Measurements from ENCODE around the gene MAGT1.
"Not testable (repeated sequence)": the region's sequence is repeated elsewhere in the genome, so short reads cannot be mapped to it uniquely, and the experiment has no call there.

Gene MAGT1

DNA sequence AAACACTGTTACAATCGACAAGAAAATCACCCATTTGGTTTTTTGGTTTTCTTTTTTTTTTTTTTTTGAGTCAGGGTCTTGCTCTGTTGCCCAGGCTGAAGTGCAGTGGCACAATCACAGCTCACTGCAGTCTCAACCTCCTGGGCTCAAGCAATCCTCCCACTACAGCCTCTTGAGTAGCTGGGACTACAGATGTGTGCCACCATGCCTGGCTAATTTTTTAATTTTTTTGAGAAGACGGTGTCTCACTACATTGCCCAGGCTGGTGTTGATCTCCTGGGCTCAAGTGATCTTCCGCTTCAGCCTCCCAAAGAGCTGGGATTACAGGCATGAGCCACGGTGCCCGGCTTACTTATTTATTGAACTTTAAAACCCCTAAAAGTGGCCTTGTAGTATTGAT is 63.7 kb downstream of the MAGT1 start:
- DNase-seq (ENCODE audit: low spot score), result not testable (repeated sequence)

DNA sequence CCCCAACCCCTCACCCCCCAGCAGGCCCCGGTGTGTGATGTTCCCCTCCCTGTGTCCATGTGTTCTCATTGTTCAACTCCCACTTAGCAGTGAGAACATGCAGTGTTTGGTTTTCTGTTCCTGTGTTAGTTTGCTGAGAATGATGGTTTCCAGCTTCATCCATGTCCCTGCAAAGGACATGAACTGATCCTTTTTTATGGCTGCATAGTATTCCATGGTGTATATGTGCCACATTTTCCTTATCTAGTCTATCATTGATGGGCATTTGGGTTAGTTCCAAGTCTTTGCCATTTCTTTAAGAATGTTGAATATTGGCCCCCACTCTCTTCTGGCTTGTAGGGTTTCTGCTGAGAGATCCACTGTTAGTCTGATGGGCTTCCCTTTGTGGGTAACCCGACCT is 73.2 kb downstream of the MAGT1 start:
- DNase-seq (ENCODE audit: low spot score), result not testable (repeated sequence)

DNA sequence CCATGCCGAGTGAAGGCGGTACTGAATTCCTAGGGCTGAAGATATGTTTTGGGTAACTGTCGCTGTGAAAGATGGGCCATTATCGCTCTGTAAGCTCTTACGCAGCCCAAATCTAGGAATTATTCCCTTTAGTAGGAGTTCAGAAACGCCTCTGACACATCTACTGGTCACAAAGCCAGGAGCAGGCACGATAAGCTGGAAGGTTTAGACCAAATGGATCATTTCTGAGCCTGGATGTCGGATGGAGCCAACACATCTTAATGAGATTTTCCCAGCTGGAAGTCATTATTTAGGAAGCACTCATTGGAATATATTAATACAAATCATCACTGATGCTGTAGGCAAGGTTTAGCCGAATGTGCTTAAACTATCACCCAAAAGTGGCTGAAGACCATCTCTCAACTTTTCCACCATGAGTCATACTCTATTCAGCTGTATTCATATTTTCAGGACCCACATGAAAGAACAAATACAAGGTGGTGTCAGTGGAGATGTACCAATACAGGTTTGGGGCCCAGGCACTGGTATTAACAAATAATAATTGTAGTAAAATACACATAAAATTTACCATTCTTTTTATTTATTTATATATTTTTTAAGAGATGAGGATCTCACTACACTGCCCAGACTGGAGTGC is 75.0 kb downstream of the MAGT1 start:
- no peak for DNase-seq (ENCODE audit: low spot score)

DNA sequence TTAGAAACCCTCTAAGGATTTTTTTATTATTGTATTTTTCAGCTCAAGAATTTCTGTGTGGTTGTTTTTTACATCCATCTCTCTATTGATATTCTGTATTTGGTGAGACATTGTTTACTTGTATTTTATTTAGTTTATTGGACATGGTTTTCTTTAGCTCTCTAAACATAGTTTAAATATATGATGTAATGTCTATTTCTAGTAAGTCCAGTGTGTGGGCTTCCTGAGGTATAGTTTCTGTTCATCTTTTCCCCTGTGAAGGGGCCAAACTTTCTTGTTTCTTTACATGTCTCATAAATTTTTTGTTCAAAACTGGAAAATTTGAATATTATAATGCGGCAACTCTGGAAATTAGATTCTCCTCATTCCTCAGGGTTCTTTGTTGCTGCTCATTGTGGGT is 81.0 kb downstream of the MAGT1 start:
- DNase-seq (ENCODE audit: low spot score), result no peak

DNA sequence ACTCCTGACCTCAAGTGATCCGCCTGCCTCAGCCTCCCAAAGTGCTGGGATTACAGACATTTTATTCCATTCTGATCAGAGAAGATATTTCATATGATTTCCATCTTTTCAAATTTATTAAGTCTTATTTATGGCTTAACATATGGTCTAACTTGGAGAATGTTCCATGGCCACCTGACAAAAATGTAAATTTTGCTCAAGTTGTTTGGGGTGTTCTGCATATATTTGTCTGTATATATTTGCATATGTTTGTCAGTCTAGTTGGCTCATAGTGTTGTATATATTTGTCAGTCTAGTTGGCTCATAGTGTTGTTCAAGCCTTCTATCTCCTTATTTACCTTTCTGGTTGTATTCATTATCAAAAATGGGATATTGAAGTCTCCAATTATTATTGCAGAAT is 93.0 kb downstream of the MAGT1 start:
- DNase-seq (ENCODE audit: low spot score), result no peak

DNA sequence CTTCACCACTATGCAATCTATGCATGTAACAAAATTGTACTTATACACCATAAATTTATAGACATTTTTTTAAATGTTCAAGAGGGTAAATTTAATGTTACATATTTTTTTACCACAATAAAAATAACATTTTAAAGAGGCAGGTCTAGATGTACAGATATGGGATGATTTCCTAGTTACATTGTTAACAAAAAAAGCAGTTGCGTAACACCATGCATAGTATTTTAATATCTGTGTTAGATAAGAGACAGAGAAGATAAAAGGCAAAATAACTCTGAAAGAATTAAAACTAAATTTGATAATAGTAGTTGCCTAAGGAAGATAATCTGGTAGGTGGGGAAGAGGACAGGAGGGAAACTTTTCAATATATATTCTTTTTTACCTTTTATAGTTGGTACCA is 100.1 kb downstream of the MAGT1 start:
- no peak for DNase-seq (ENCODE audit: low spot score)

DNA sequence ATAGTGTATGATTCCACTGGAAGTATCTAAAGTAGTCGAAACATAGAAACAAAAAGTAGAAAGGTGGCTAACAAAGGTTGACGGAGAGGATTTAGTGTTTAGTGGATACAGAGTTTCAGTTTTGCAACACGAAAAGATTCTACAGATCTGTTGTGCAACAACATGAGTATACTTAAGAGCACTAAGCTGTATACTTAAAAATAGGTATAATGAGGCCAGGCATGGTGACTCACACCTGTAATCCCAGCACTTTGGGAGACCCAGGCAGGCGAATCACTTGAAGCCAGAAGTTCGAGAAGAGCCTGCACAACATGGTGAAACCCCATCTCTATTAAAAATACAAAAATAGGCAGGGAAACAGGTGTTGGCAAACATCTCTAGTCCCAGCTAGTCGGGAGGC is 101.3 kb downstream of the MAGT1 start:
- no peak for DNase-seq (ENCODE audit: low spot score)

DNA sequence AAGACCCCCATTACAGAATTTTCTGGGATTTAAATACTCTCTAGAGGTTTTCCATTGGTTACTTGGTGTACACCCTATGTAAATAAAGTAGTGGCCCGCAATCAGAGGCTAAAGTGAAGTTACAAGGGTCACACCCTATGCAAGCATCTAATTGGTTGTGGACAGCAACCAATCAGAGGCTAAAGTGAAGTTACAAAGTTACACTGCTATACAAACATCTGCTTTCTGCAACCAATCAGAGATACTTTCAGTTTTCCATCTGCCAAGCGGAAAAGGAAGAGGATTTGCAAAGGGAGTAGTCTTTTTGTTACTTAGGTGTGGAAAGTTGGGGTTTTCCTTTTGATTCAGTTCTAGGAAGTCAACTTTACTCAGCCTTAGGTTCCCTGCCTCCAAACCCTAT is 107.2 kb downstream of the MAGT1 start:
- peak; percentile 59 for DNase-seq (ENCODE audit: low spot score)

DNA sequence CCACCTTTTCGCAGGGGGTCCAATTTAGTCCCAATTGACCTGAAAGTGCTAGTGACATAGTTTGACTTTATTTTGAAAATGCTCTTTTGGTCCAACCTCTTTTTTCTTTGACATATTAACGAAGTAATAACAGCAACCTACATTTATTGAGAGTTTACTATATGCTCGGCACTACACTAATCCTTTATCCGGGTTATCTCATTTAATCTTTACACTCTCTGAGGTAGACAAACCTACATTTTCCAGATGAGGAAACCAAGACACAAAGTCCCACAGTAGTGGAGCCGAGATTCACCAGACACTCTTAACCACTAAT is 108.9 kb downstream of the MAGT1 start:
- DNase-seq (ENCODE audit: low spot score), result no peak

DNA sequence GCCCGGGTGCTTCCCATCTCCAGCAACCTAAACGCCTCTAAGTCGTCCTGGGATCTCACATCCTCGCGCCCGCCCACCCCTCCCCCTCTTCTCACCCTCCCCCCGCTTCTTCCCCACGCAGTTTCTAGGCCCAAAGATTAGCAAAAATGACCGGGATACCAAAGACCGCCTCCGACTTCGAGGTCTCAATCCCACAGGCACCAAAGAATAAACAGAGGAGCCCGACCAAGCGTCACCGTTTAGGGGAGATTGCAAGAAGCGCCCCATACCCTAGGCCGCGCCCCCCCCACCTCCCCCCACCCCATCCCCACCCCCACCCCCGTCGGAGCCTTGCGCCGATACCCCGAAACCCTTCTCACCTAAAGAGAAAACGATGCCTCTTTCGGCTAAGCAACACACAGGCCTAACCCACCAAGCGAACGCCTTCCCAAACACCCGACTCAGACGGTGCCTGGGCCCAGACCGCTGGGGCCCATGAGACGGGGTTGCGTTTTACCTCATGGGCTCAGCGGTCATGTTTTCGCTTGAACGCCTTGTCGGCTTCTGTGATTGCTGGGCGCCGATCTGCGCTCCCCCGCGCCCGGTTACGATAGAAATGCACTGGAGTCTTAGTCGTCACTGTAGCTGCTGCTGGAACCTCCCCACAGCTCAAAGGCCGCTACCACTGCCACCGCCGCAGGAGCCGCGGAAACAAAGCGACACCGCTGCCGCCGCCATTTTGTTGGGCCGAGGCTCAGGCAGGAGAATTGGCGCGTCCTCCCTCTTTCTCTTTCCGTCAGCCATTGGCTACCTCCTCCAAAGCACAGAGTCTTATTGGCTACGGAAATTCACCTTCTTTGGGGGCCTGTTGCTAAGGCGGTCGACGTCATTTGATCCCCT is 109.5 kb downstream of the MAGT1 start, which contains the start of gene ATRX:
Gene ATRX, minus strand, starts transcription at position 731 of the 879 bp plus-strand sequence. Its CDS starts 215 bp downstream, at position 516.
- peak; percentile 77 for DNase-seq (ENCODE audit: low spot score)

DNA sequence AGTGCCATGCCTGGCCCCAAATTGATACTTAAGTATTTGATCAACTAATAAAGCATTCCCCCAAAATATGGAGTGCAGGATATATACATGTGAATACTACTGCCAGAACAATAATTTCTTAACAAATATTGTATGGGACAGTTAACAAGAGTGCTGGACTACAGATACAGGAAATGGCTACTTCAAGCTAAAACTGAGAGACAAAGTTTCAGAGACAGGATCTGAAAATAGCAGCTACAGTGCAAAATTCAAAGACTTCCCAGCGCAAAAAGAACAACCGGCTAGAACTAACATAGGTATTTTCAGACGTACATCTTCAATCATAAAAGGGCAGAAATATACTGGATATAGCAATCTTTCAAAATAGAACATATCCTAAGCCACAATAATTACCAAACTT is 115.5 kb downstream of the MAGT1 start:
- DNase-seq (ENCODE audit: low spot score), result no peak

DNA sequence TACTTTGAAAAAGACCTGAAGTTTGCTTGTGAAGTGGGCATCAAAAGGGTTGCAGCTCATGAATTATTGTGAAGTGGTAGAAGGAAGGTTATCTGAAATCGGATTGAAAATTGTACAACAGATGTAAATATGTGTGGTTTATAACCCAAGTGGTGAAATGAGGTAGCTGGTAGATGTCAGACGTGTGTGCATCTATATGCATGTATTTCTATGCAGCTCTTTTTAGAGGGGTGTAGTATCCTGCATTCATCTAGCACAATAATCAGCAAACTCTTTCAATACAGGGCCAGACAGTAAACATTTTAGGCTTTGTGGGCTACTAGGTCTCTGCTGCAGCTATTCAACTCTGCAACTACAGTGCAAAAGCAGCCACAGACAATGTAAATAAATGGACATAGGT is 118.6 kb downstream of the MAGT1 start:
- no peak for DNase-seq (ENCODE audit: low spot score)
